Calu3 (cell line): Measurements from ENCODE around the gene SRGAP3. TPM values are rescaled to one million over a fixed set of nuclear protein-coding genes. Genes with fewer than 3 reads are reported as not detected.

ENCODE experiments used
- BruUV-seq: library from RNA; stranded (reverse); fragments of 400-500 nt; replicated peaks from 2 replicates; lab custom pipeline; 2021; lab: Mats Ljungman, UMichigan
- CTCF ChIA-PET: fragments of 300-600 bp; sonication (Branson Sonifier 250); formaldehyde crosslinking; loops from one replicate; lab custom pipeline; 2022; ENCODE audit warnings: antibody characterized with exemption; lab: Charles Lee
- DNase-seq: peaks from one replicate; pipeline ENCODE4 v3.0.0; 2022
- H3K27ac Mint-ChIP-seq: one replicate; pipeline ENCODE4 v1.8.0; 2022; ENCODE audit warnings: mixed read lengths; ENCODE audit not compliant: unreplicated experiment
- H3K27me3 Mint-ChIP-seq: one replicate; pipeline ENCODE4 v1.8.0; 2022; ENCODE audit warnings: mixed read lengths; ENCODE audit not compliant: unreplicated experiment
- H3K36me3 Mint-ChIP-seq: one replicate; pipeline ENCODE4 v1.8.0; 2022; ENCODE audit warnings: mild to moderate bottlenecking, moderate library complexity, mixed read lengths; ENCODE audit not compliant: insufficient read depth, unreplicated experiment
- H3K4me1 Mint-ChIP-seq: one replicate; pipeline ENCODE4 v1.8.0; 2022; ENCODE audit warnings: mild to moderate bottlenecking, low read depth, mixed read lengths; ENCODE audit not compliant: unreplicated experiment
- H3K4me3 Mint-ChIP-seq: one replicate; pipeline ENCODE4 v1.8.0; 2022; ENCODE audit warnings: mild to moderate bottlenecking, low read depth, moderate library complexity, mixed read lengths; ENCODE audit not compliant: unreplicated experiment
- H3K9me3 Mint-ChIP-seq: one replicate; pipeline ENCODE4 v1.8.0; 2022; ENCODE audit warnings: low read depth, mixed read lengths; ENCODE audit not compliant: unreplicated experiment
- intact Hi-C: fragments of 100-400 bp; cut with micrococcal nuclease; formaldehyde crosslinking; loops from one replicate; pipeline ENCODE4 v1.10.0; 2022; ENCODE audit not compliant: unreplicated experiment
- total RNA-seq: library from RNA; stranded (reverse); gene quantifications from 2 replicates; pipeline ENCODE4 v1.2.3, GENCODE V29; 2022
- TF ChIP-seq, protein P1 (sequence below): fragments of 200-600 bp; IDR thresholded peaks from one replicate; pipeline ENCODE4 v1.8.0; 2022; ENCODE audit warnings: antibody characterized with exemption; ENCODE audit not compliant: unreplicated experiment

Gene SRGAP3
- total RNA-seq, 1 experiment from 2014 or later: 8.2 TPM

DNA sequence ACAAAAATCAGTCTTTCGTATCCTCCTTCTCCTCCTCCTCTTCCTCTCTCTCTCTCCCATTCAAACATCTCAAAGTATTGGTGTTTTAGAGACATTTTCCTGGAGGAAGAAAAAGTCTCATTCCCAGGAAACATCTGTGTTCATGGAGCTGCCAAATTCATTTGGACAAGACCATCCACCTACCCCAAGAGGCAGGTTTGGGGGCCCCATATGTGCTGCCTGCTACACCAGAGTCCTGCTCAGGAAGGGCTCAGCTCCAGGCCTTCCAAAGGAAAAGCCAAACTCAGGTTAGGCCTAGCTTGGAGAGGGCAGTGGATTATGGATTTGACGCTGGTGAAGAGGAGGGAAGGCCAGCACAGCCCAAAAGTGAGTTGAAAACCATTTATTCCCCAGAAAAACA, 131.2 kb downstream of the SRGAP3 start:
- Mint-ChIP-seq H3K4me1 (peaks cover 7% of the 10 kb centered on the region), H3K36me3 (no peaks in the 10 kb centered on the region), H3K9me3 (no peaks in the 10 kb centered on the region), H3K27ac (no peak overlapping the region), H3K4me3 (no peak overlapping the region), H3K27me3 (no peaks in the 10 kb centered on the region)
- DNase-seq: no peak
- TF ChIP-seq, protein P1, sequence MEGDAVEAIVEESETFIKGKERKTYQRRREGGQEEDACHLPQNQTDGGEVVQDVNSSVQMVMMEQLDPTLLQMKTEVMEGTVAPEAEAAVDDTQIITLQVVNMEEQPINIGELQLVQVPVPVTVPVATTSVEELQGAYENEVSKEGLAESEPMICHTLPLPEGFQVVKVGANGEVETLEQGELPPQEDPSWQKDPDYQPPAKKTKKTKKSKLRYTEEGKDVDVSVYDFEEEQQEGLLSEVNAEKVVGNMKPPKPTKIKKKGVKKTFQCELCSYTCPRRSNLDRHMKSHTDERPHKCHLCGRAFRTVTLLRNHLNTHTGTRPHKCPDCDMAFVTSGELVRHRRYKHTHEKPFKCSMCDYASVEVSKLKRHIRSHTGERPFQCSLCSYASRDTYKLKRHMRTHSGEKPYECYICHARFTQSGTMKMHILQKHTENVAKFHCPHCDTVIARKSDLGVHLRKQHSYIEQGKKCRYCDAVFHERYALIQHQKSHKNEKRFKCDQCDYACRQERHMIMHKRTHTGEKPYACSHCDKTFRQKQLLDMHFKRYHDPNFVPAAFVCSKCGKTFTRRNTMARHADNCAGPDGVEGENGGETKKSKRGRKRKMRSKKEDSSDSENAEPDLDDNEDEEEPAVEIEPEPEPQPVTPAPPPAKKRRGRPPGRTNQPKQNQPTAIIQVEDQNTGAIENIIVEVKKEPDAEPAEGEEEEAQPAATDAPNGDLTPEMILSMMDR: no peak
- intact Hi-C loops: no loop called here
- CTCF ChIA-PET: no interaction called here
- BruUV-seq: no TSS peak

GRCh38 chr3:9117220-9117619, 132.2 kb downstream of the SRGAP3 start:
- Mint-ChIP-seq H3K9me3 (no peaks in the 10 kb centered on the region), H3K27me3 (no peaks in the 10 kb centered on the region), H3K36me3 (no peaks in the 10 kb centered on the region), H3K4me3 (no peak overlapping the region), H3K4me1 (no peaks in the 10 kb centered on the region), H3K27ac (no peak overlapping the region)
- CTCF ChIA-PET: no interaction called here
- DNase-seq: no peak
- TF ChIP-seq, protein P1: no peak
- intact Hi-C loops: no loop called here
- no TSS peak for BruUV-seq

GRCh38 chr3:9116336-9116735, 133.1 kb downstream of the SRGAP3 start:
- TF ChIP-seq, protein P1: no peak
- Mint-ChIP-seq H3K4me3 (no peak overlapping the region), H3K36me3 (no peaks in the 10 kb centered on the region), H3K9me3 (no peaks in the 10 kb centered on the region), H3K4me1 (no peaks in the 10 kb centered on the region), H3K27me3 (no peaks in the 10 kb centered on the region), H3K27ac (no peak overlapping the region)
- no TSS peak for BruUV-seq
- CTCF ChIA-PET: no interaction called here
- intact Hi-C loops: no loop called here
- DNase-seq: no peak

DNA sequence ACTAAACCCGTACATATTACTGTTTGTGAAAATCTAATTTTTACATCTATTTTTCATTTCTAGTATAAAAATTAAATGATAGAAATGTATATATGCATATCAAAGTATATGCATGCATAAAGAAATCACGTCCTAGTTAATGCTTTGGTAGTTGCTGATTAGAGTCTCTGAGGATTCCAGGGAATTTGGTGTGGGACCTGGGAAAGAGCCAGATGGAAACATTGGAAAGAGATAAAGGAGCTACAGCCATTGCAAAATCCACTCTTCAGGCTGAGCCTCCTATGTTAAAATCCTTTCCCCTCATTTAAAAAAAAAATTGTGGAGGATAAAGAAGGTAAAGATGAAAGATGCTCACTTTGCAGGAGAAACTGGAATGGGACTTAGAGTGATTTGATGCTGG, 134.1 kb downstream of the SRGAP3 start:
- TF ChIP-seq, protein P1: no peak
- DNase-seq: no peak
- CTCF ChIA-PET: no interaction called here
- Mint-ChIP-seq H3K36me3 (no peaks in the 10 kb centered on the region), H3K4me3 (no peak overlapping the region), H3K9me3 (peaks cover 3% of the 10 kb centered on the region), H3K27ac (no peak overlapping the region), H3K27me3 (no peaks in the 10 kb centered on the region), H3K4me1 (no peaks in the 10 kb centered on the region)
- intact Hi-C loops: no loop called here
- no TSS peak for BruUV-seq
